HEK293 (cell line): ENCODE measurements around the gene MED25.
A peak's percentile ranks its signal among the peaks of the same experiment; 100 is the strongest.

Source experiments
- IKZF3 ChIP-seq: fragments of 450-650 bp; IDR thresholded peaks from 2 replicates; pipeline ENCODE4 v1.5.0; 2018; ENCODE audit warnings: missing biosample characterization, mild to moderate bottlenecking, missing genetic modification characterization, moderate library complexity
- KLF16 ChIP-seq: fragments of 450-650 bp; formaldehyde crosslinking; IDR thresholded peaks from 2 replicates; pipeline ENCODE4 v1.5.1; 2017; ENCODE audit warnings: missing biosample characterization, missing genetic modification characterization
- MZF1 ChIP-seq: fragments of 450-650 bp; formaldehyde crosslinking; IDR thresholded peaks from 2 replicates; pipeline ENCODE4 v1.5.1; 2017; ENCODE audit warnings: missing biosample characterization, missing genetic modification characterization, borderline replicate concordance
- PATZ1 ChIP-seq: fragments of 450-650 bp; formaldehyde crosslinking; IDR thresholded peaks from 2 replicates; pipeline ENCODE4 v1.5.1; 2016; ENCODE audit warnings: missing biosample characterization, missing genetic modification characterization
- SP7 ChIP-seq: fragments of 450-650 bp; formaldehyde crosslinking; IDR thresholded peaks from 2 replicates; pipeline ENCODE4 v1.5.1; 2016; ENCODE audit warnings: missing biosample characterization, missing genetic modification characterization
- ZBTB10 ChIP-seq: fragments of 450-650 bp; formaldehyde crosslinking; IDR thresholded peaks from 2 replicates; pipeline ENCODE4 v1.5.1; 2016; ENCODE audit warnings: missing biosample characterization, missing genetic modification characterization
- ZBTB11 ChIP-seq: fragments of 450-650 bp; formaldehyde crosslinking; conservative IDR thresholded peaks from 2 replicates; pipeline ENCODE4 v1.5.1; 2016; ENCODE audit warnings: low read depth, missing biosample characterization, missing genetic modification characterization
- ZBTB17 ChIP-seq: fragments of 450-650 bp; formaldehyde crosslinking; IDR thresholded peaks from 2 replicates; pipeline ENCODE4 v1.5.1; 2016; ENCODE audit warnings: missing biosample characterization, missing genetic modification characterization
- ZBTB20 ChIP-seq: fragments of 450-650 bp; formaldehyde crosslinking; IDR thresholded peaks from 2 replicates; pipeline ENCODE4 v1.5.1; 2016; ENCODE audit warnings: missing biosample characterization, missing genetic modification characterization
- ZNF10 ChIP-seq: fragments of 450-650 bp; formaldehyde crosslinking; IDR thresholded peaks from 2 replicates; pipeline ENCODE4 v1.5.1; 2017; ENCODE audit warnings: missing biosample characterization, missing genetic modification characterization
- ZNF132 ChIP-seq: fragments of 450-650 bp; formaldehyde crosslinking; IDR thresholded peaks from 2 replicates; pipeline ENCODE4 v1.5.1; 2017; ENCODE audit warnings: missing biosample characterization, missing genetic modification characterization, borderline replicate concordance
- ZNF174 ChIP-seq: fragments of 450-650 bp; formaldehyde crosslinking; IDR thresholded peaks from 2 replicates; pipeline ENCODE4 v1.5.0; 2017; ENCODE audit warnings: missing biosample characterization, mild to moderate bottlenecking, missing genetic modification characterization
- ZNF335 ChIP-seq: fragments of 450-650 bp; formaldehyde crosslinking; conservative IDR thresholded peaks from 2 replicates; pipeline ENCODE4 v1.5.1; 2016; ENCODE audit warnings: missing biosample characterization, missing genetic modification characterization
- ZNF354C ChIP-seq: fragments of 450-650 bp; formaldehyde crosslinking; IDR thresholded peaks from 2 replicates; pipeline ENCODE4 v1.5.1; 2016; ENCODE audit warnings: missing biosample characterization, missing genetic modification characterization, low read depth, borderline replicate concordance
- ZNF394 ChIP-seq: fragments of 450-650 bp; formaldehyde crosslinking; IDR thresholded peaks from 2 replicates; pipeline ENCODE4 v1.5.1; 2016; ENCODE audit warnings: missing biosample characterization, missing genetic modification characterization, mild to moderate bottlenecking, moderate library complexity, borderline replicate concordance
- ZNF404 ChIP-seq: fragments of 450-650 bp; formaldehyde crosslinking; IDR thresholded peaks from 2 replicates; pipeline ENCODE4 v1.5.1; 2017; ENCODE audit warnings: missing biosample characterization, missing genetic modification characterization
- ZNF529 ChIP-seq: fragments of 450-650 bp; formaldehyde crosslinking; IDR thresholded peaks from 2 replicates; pipeline ENCODE4 v1.5.1; 2017; ENCODE audit warnings: missing genetic modification characterization, missing biosample characterization; ENCODE audit not compliant: insufficient replicate concordance
- ZNF654 ChIP-seq: fragments of 450-650 bp; formaldehyde crosslinking; IDR thresholded peaks from 2 replicates; pipeline ENCODE4 v1.5.1; 2016; ENCODE audit warnings: low read depth, missing biosample characterization, missing genetic modification characterization
- ZXDB ChIP-seq: fragments of 450-650 bp; formaldehyde crosslinking; IDR thresholded peaks from 2 replicates; pipeline ENCODE4 v1.5.1; 2016; ENCODE audit warnings: missing biosample characterization, missing genetic modification characterization
- TF ChIP-seq, protein P1 (sequence below): fragments of 450-650 bp; IDR thresholded peaks from 2 replicates; pipeline ENCODE4 v1.5.1; 2018; ENCODE audit warnings: missing biosample characterization, missing genetic modification characterization
- TF ChIP-seq, protein P2 (sequence below): fragments of 450-650 bp; formaldehyde crosslinking; IDR thresholded peaks from 2 replicates; pipeline ENCODE4 v1.5.1; 2016; ENCODE audit warnings: missing biosample characterization, missing genetic modification characterization
- TF ChIP-seq, protein P3 (sequence below): fragments of 450-650 bp; formaldehyde crosslinking; IDR thresholded peaks from 2 replicates; pipeline ENCODE4 v1.5.1; 2017; ENCODE audit warnings: missing biosample characterization, missing genetic modification characterization

The MED25 gene

GRCh38 chr19:49812997-49813861, 4.9 kb upstream of the MED25 start, which contains the start of gene FUZ (continued):
- no peak for TF ChIP-seq ZNF529 (tag by site-specific recombination)
- peak; percentile 84 for TF ChIP-seq ZBTB20 (tag by site-specific recombination)
- peak; percentile 98 for TF ChIP-seq ZBTB17
- no peak for TF ChIP-seq ZNF404
- 0 out of 2 replicates have a peak, but pooled peaks have one; percentile 22 for TF ChIP-seq ZNF394 (tag by site-specific recombination)
- 0 out of 2 replicates have a peak, but pooled peaks have one; percentile 22 for TF ChIP-seq MZF1 (tag by site-specific recombination)
- TF ChIP-seq, protein P1, sequence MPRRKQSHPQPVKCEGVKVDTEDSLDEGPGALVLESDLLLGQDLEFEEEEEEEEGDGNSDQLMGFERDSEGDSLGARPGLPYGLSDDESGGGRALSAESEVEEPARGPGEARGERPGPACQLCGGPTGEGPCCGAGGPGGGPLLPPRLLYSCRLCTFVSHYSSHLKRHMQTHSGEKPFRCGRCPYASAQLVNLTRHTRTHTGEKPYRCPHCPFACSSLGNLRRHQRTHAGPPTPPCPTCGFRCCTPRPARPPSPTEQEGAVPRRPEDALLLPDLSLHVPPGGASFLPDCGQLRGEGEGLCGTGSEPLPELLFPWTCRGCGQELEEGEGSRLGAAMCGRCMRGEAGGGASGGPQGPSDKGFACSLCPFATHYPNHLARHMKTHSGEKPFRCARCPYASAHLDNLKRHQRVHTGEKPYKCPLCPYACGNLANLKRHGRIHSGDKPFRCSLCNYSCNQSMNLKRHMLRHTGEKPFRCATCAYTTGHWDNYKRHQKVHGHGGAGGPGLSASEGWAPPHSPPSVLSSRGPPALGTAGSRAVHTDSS (tag by site-specific recombination), result peak; percentile 34; the same call in 1 of the 2 replicates
- 0 out of 2 replicates have a peak, but pooled peaks have one; percentile 43 for TF ChIP-seq SP7
- TF ChIP-seq IKZF3 (tag by site-specific recombination), result peak; percentile 84
- peak; percentile 91 for TF ChIP-seq ZBTB11 (tag by site-specific recombination)
- TF ChIP-seq ZNF10 (tag by site-specific recombination), result peak; percentile 47; the same call in 1 of the 2 replicates
- TF ChIP-seq ZNF354C (tag by site-specific recombination), result no peak
- TF ChIP-seq, protein P2, sequence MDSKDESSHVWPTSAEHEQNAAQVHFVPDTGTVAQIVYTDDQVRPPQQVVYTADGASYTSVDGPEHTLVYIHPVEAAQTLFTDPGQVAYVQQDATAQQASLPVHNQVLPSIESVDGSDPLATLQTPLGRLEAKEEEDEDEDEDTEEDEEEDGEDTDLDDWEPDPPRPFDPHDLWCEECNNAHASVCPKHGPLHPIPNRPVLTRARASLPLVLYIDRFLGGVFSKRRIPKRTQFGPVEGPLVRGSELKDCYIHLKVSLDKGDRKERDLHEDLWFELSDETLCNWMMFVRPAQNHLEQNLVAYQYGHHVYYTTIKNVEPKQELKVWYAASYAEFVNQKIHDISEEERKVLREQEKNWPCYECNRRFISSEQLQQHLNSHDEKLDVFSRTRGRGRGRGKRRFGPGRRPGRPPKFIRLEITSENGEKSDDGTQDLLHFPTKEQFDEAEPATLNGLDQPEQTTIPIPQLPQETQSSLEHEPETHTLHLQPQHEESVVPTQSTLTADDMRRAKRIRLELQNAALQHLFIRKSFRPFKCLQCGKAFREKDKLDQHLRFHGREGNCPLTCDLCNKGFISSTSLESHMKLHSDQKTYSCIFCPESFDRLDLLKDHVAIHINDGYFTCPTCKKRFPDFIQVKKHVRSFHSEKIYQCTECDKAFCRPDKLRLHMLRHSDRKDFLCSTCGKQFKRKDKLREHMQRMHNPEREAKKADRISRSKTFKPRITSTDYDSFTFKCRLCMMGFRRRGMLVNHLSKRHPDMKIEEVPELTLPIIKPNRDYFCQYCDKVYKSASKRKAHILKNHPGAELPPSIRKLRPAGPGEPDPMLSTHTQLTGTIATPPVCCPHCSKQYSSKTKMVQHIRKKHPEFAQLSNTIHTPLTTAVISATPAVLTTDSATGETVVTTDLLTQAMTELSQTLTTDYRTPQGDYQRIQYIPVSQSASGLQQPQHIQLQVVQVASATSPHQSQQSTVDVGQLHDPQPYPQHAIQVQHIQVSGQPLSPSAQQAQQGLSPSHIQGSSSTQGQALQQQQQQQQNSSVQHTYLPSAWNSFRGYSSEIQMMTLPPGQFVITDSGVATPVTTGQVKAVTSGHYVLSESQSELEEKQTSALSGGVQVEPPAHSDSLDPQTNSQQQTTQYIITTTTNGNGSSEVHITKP (tag by site-specific recombination), result peak; percentile 98
- no peak for TF ChIP-seq ZNF654
- TF ChIP-seq ZXDB (tag by site-specific recombination), result peak; percentile 79
- TF ChIP-seq ZNF132 (tag by site-specific recombination), result no peak
- TF ChIP-seq ZNF174 (tag by site-specific recombination), result no peak
- TF ChIP-seq, protein P3, sequence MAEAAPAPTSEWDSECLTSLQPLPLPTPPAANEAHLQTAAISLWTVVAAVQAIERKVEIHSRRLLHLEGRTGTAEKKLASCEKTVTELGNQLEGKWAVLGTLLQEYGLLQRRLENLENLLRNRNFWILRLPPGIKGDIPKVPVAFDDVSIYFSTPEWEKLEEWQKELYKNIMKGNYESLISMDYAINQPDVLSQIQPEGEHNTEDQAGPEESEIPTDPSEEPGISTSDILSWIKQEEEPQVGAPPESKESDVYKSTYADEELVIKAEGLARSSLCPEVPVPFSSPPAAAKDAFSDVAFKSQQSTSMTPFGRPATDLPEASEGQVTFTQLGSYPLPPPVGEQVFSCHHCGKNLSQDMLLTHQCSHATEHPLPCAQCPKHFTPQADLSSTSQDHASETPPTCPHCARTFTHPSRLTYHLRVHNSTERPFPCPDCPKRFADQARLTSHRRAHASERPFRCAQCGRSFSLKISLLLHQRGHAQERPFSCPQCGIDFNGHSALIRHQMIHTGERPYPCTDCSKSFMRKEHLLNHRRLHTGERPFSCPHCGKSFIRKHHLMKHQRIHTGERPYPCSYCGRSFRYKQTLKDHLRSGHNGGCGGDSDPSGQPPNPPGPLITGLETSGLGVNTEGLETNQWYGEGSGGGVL (tag by site-specific recombination), result peak; percentile 63
- peak; percentile 74 for TF ChIP-seq PATZ1
- peak; percentile 68; the same call in 1 of the 2 replicates for TF ChIP-seq KLF16 (tag by site-specific recombination)
- TF ChIP-seq ZBTB10 (tag by site-specific recombination), result peak; percentile 89
- TF ChIP-seq ZNF335, result peak; percentile 98
